ENCODE measurements around the gene IQCM. TPM values are rescaled to one million over a fixed set of nuclear protein-coding genes. Genes with fewer than 3 reads are reported as not detected.

Gene IQCM
- total RNA-seq, 1 experiment from 2014 or later: not detected

DNA sequence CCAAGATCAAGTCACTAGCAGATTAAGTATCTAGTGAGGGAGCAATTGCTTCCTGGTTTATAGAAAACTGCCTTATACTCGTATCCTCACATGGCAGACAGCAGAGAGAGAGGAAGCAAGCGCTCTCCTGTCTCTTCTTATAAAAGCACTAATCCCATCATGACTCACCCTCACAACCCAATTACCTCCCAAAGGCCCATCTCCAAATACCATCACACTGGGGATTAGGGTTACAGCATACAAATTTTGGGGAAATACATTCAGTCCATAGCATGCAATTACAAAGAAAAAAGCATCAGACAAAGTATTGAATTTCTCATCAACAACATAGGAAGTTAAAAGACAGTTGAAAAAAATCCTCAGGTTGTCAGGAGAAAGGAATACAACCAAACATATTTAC, 292.6 kb downstream of the IQCM start:
- H3K27me3 ChIP-seq (ENCODE audit: low read length): no peaks in the 10 kb centered on the region
- H4K20me1 ChIP-seq (ENCODE audit: low read length): no peaks in the 10 kb centered on the region
- no peaks in the 10 kb centered on the region for H3F3A ChIP-seq (ENCODE audit: low read length, unreplicated experiment)
- peaks cover 14% of the 10 kb centered on the region; the same call in 1 of the 2 replicates for H3K4me1 ChIP-seq (ENCODE audit: insufficient read depth, low read length)
- H3K9me3 ChIP-seq (ENCODE audit: low read length): no peaks in the 10 kb centered on the region
- no peak overlapping the region for H3K4me3 ChIP-seq (ENCODE audit: low read length)
- intact Hi-C loops (cut with micrococcal nuclease): no loop called here
- DNase-seq (no peak), ATAC-seq (no peak)
- no peaks in the 10 kb centered on the region for H3K36me3 ChIP-seq (ENCODE audit: low read depth, low read length)
- H3K79me2 ChIP-seq (ENCODE audit: low read length): no peaks in the 10 kb centered on the region
- H3K4me2 ChIP-seq (ENCODE audit: low read length): no peak overlapping the region
- H2AFZ ChIP-seq (ENCODE audit: low read length): no peak overlapping the region
- CTCF ChIA-PET: no interaction called here
- BruUV-seq (replicated peaks): no TSS peak
- no peak for TF ChIP-seq EZH2 (IDR thresholded peaks at IDR 0.05; ENCODE audit: low read length, unreplicated experiment)
- TF ChIP-seq EZH2phosphoT487 (IDR thresholded peaks at IDR 0.05; ENCODE audit: borderline replicate concordance, low read length): no peak
- TF ChIP-seq, protein P1, sequence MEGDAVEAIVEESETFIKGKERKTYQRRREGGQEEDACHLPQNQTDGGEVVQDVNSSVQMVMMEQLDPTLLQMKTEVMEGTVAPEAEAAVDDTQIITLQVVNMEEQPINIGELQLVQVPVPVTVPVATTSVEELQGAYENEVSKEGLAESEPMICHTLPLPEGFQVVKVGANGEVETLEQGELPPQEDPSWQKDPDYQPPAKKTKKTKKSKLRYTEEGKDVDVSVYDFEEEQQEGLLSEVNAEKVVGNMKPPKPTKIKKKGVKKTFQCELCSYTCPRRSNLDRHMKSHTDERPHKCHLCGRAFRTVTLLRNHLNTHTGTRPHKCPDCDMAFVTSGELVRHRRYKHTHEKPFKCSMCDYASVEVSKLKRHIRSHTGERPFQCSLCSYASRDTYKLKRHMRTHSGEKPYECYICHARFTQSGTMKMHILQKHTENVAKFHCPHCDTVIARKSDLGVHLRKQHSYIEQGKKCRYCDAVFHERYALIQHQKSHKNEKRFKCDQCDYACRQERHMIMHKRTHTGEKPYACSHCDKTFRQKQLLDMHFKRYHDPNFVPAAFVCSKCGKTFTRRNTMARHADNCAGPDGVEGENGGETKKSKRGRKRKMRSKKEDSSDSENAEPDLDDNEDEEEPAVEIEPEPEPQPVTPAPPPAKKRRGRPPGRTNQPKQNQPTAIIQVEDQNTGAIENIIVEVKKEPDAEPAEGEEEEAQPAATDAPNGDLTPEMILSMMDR (conservative IDR thresholded peaks at IDR 0.05; ENCODE audit: low read depth, low read length): no peak
- no peaks in the 10 kb centered on the region for H3K9me2 ChIP-seq (replicated peaks; ENCODE audit: low read length)
- POLR2A ChIA-PET (ENCODE audit: unreplicated experiment): no interaction called here
- H3K9ac ChIP-seq (ENCODE audit: low read length): no peak overlapping the region
- no peak overlapping the region for H3K27ac ChIP-seq (ENCODE audit: low read length)

DNA sequence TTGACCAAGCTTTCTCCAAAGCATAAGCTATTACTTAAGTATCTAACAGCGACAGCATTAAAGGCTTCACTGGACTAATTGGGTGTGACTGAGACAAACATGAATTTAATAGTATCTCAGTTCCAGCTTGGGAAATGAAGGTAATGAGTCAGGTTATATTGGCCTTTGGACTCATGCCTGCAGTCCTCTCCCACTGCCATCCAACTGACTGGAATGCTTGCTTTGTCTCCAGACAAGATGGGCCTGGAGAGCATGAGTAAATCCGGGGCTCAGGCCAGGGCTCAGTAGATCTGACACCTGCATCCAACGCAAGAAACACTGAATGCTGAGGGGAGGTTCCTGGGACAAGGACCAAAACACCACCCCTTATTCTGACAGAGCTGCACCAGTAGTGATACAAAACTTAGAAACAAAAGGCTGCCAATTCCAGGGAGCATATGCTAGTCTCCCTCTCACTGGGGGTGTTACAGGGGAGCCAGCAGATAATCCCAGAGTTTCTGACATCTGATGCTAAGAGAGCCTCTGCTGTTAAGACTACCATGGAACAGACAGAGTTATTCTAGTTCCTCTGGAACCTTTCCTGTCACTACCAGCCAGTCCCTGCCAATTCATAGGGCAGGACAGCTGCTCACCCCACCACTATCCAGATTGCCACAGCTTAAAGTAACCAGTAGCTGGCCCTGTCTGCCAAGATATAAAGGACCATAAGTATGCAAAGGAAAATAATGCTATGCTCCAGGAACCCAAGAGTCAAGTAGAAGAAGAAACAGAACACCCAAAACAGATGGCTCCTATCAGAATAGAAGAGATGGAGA, 293.8 kb downstream of the IQCM start:
- no peak overlapping the region for H2AFZ ChIP-seq (ENCODE audit: low read length)
- intact Hi-C loops (cut with micrococcal nuclease): no loop called here
- CTCF ChIA-PET: no interaction called here
- H3K27me3 ChIP-seq (ENCODE audit: low read length): no peaks in the 10 kb centered on the region
- no peaks in the 10 kb centered on the region for H3K9me3 ChIP-seq (ENCODE audit: low read length)
- H3K9ac ChIP-seq (ENCODE audit: low read length): no peak overlapping the region
- no peaks in the 10 kb centered on the region for H3K36me3 ChIP-seq (ENCODE audit: low read depth, low read length)
- POLR2A ChIA-PET (ENCODE audit: unreplicated experiment): no interaction called here
- ATAC-seq (peak; percentile 82), DNase-seq (peak; percentile 46)
- no peak overlapping the region for H3K27ac ChIP-seq (ENCODE audit: low read length)
- no peaks in the 10 kb centered on the region for H4K20me1 ChIP-seq (ENCODE audit: low read length)
- H3K9me2 ChIP-seq (replicated peaks; ENCODE audit: low read length): no peaks in the 10 kb centered on the region
- no TSS peak for BruUV-seq (replicated peaks)
- H3K4me3 ChIP-seq (ENCODE audit: low read length): no peak overlapping the region
- H3K4me2 ChIP-seq (ENCODE audit: low read length): 0 out of 2 replicates have a peak overlapping the region, but pooled peaks have one; percentile 22
- H3F3A ChIP-seq (ENCODE audit: low read length, unreplicated experiment): no peaks in the 10 kb centered on the region
- TF ChIP-seq EZH2phosphoT487 (IDR thresholded peaks at IDR 0.05; ENCODE audit: borderline replicate concordance, low read length) (no peak), EZH2 (IDR thresholded peaks at IDR 0.05; ENCODE audit: low read length, unreplicated experiment) (no peak)
- TF ChIP-seq, protein P1 (conservative IDR thresholded peaks at IDR 0.05; ENCODE audit: low read depth, low read length): no peak
- peaks cover 14% of the 10 kb centered on the region; the same call in 1 of the 2 replicates for H3K4me1 ChIP-seq (ENCODE audit: insufficient read depth, low read length)
- no peaks in the 10 kb centered on the region for H3K79me2 ChIP-seq (ENCODE audit: low read length)

DNA sequence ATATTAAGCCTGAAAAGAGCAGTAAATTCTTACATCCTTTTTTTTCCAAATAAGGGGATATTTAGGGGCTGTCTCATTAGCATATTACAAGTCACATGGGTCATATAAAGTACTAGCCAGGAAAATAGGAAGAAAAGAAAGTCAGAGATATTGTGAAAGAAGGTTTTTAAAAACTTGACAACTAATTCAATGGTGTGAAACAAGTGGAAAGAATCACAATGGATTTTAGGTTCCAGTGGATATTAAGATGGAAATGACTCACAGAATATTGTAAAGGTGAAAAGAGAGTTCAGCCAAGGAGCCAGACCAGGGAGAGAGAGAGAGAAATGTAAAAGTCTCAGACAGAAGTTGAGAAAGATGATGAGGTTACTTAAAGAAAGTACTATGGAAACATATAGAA, 297.2 kb downstream of the IQCM start:
- no TSS peak for BruUV-seq (replicated peaks)
- ATAC-seq: no peak
- no peaks in the 10 kb centered on the region for H3K36me3 ChIP-seq (ENCODE audit: low read depth, low read length)
- no peaks in the 10 kb centered on the region for H4K20me1 ChIP-seq (ENCODE audit: low read length)
- no peak overlapping the region for H2AFZ ChIP-seq (ENCODE audit: low read length)
- peaks cover 14% of the 10 kb centered on the region; the same call in 1 of the 2 replicates for H3K4me1 ChIP-seq (ENCODE audit: insufficient read depth, low read length)
- no peaks in the 10 kb centered on the region for H3F3A ChIP-seq (ENCODE audit: low read length, unreplicated experiment)
- no peaks in the 10 kb centered on the region for H3K9me3 ChIP-seq (ENCODE audit: low read length)
- H3K27me3 ChIP-seq (ENCODE audit: low read length): no peaks in the 10 kb centered on the region
- no peak overlapping the region for H3K4me2 ChIP-seq (ENCODE audit: low read length)
- TF ChIP-seq, protein P1 (conservative IDR thresholded peaks at IDR 0.05; ENCODE audit: low read depth, low read length): no peak
- TF ChIP-seq EZH2 (IDR thresholded peaks at IDR 0.05; ENCODE audit: low read length, unreplicated experiment) (no peak), EZH2phosphoT487 (IDR thresholded peaks at IDR 0.05; ENCODE audit: borderline replicate concordance, low read length) (no peak)
- H3K9me2 ChIP-seq (replicated peaks; ENCODE audit: low read length): no peaks in the 10 kb centered on the region
- H3K79me2 ChIP-seq (ENCODE audit: low read length): no peaks in the 10 kb centered on the region
- ChIA-PET POLR2A (ENCODE audit: unreplicated experiment) (no interaction called here), CTCF (no interaction called here)
- H3K27ac ChIP-seq (ENCODE audit: low read length): no peak overlapping the region
- no peak overlapping the region for H3K9ac ChIP-seq (ENCODE audit: low read length)
- intact Hi-C loops (cut with micrococcal nuclease): loop anchor here (10.0 kb wide), 1 partner anchor 186 kb away; no protein-coding TSS in a partner anchor
- H3K4me3 ChIP-seq (ENCODE audit: low read length): no peak overlapping the region
- DNase-seq: no peak

All from PC-3 (cell line).